Activated CD4-positive, alpha-beta memory T cell treated with anti-CD3 and anti-CD28 coated beads for 36 hours (primary cell): ENCODE data around the gene NOTCH3. TPM values are rescaled to one million over a fixed set of nuclear protein-coding genes. Genes with fewer than 3 reads are reported as not detected.

ENCODE experiments used
- CTCF ChIA-PET: fragments of 350-600 bp; sonication (Branson Sonifier 250); formaldehyde crosslinking; loops from one replicate; lab custom pipeline; 2021; ENCODE audit warnings: antibody characterized with exemption, inconsistent platforms; lab: Charles Lee
- POLR2A ChIA-PET: fragments of 350-600 bp; sonication (Branson Sonifier 250); formaldehyde crosslinking; loops from one replicate; lab custom pipeline; 2021; ENCODE audit warnings: antibody characterized with exemption; lab: Charles Lee
- DNase-seq: peaks from one replicate; pipeline ENCODE4 v3.0.0-alpha.2; 2020
- H3K27ac Mint-ChIP-seq: one replicate; pipeline ENCODE4 v1.8.0; 2021; ENCODE audit warnings: mixed read lengths
- H3K27me3 Mint-ChIP-seq: one replicate; pipeline ENCODE4 v1.8.0; 2021; ENCODE audit warnings: mixed read lengths
- H3K36me3 Mint-ChIP-seq: one replicate; pipeline ENCODE4 v1.8.0; 2021; ENCODE audit warnings: mixed read lengths
- H3K4me1 Mint-ChIP-seq: one replicate; pipeline ENCODE4 v1.8.0; 2021; ENCODE audit warnings: low read depth, mixed read lengths
- H3K4me3 Mint-ChIP-seq: one replicate; pipeline ENCODE4 v1.8.0; 2021; ENCODE audit warnings: mild to moderate bottlenecking, mixed read lengths
- H3K9me3 Mint-ChIP-seq: one replicate; pipeline ENCODE4 v1.8.0; 2021; ENCODE audit warnings: mixed read lengths
- intact Hi-C: fragments of 100-400 bp; cut with micrococcal nuclease; formaldehyde crosslinking; loops from one replicate; pipeline ENCODE4 v1.15.1; 2023
- total RNA-seq, 2 experiments: library from RNA; stranded (reverse); gene quantifications; one replicate each; pipeline ENCODE4 v1.2.3, GENCODE V29; 2021

The NOTCH3 gene
- total RNA-seq, 2 experiments from 2014 or later = not detected

DNA sequence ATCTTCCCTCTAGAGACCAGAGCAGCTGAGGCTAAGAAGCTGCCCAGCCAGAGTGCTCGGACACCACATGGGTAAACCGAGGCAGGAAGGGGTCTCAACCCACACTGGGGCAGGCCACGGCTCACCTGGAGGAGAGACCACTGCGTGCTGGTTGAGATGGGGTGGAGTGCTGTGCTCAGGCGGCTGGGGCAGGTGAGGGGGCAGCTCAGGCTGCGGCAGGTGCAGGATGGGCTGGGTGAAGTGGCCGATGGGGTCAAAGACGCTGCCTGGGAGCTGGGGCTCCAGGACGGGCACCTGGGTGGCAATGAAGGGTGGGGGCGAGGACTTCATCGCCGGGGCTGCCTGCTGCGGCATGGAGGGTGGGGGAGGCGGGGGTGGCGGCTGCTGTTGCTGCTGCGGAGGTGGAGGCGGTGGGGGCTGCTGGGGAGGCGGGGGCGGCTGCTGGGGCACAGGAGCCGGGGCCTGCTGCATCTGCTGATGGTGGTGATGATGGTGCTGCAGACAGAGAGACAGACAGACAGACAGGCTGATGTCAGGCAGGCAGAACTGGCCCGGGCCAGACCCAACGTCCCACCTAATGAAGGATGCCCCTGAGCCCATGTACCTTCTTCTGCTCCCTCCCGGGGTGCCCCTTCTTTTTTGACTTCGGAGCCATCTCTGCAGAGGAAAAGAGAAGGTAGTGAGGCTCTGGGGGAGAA is 43.5 kb upstream of the NOTCH3 start:
- Mint-ChIP-seq H3K27ac (no peak overlapping the region), H3K4me3 (no peak overlapping the region), H3K9me3 (no peaks in the 10 kb centered on the region), H3K27me3 (no peaks in the 10 kb centered on the region), H3K36me3 (peaks cover 49% of the 10 kb centered on the region), H3K4me1 (no peaks in the 10 kb centered on the region)
- CTCF ChIA-PET = interaction anchor here (1.0 kb wide), 1 partner anchor 132 kb away, joined by 3 read pairs; no protein-coding TSS in a partner anchor
- intact Hi-C loops = no loop called here
- POLR2A ChIA-PET = no interaction called here
- no peak for DNase-seq

DNA sequence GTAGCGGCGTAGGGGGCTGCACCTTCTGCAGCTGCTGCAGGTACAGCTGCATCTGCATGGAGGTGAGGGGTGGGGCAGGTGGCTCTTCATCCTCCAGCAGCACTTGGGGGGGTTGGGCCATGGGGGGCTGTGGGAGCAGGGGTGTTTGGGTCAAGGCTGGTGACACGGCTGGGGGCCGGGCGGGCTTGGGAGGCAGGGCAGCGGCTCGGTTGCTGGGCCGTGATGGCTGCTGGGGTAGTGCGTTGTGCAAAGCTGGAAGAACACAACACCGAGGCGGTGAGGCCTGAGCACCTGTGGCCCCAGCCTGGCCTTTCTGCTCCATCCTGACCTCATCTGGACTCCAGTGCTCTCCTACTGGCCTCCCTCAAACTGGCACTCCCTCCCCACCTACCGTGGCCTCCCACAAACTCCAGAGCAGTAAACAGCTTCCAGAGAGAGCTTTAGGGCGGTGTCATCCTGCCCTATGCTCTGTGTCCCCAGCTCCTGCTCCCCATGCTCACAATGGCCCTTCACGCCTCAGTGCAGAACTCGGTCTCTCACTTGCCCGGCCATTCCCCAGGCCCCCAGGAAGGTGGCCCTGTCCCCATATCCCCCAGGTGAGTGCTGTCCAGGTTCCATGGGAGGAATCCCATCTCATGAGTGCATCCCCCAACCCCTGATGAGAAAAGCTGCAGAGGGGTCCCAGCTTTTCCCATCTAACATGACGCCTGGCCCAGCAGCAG is 42.6 kb upstream of the NOTCH3 start:
- Mint-ChIP-seq H3K9me3 (no peaks in the 10 kb centered on the region), H3K27ac (no peak overlapping the region), H3K36me3 (peaks cover 46% of the 10 kb centered on the region), H3K4me1 (no peaks in the 10 kb centered on the region), H3K27me3 (no peaks in the 10 kb centered on the region), H3K4me3 (no peak overlapping the region)
- CTCF ChIA-PET = no interaction called here
- POLR2A ChIA-PET = no interaction called here
- DNase-seq = no peak
- intact Hi-C loops = no loop called here

DNA sequence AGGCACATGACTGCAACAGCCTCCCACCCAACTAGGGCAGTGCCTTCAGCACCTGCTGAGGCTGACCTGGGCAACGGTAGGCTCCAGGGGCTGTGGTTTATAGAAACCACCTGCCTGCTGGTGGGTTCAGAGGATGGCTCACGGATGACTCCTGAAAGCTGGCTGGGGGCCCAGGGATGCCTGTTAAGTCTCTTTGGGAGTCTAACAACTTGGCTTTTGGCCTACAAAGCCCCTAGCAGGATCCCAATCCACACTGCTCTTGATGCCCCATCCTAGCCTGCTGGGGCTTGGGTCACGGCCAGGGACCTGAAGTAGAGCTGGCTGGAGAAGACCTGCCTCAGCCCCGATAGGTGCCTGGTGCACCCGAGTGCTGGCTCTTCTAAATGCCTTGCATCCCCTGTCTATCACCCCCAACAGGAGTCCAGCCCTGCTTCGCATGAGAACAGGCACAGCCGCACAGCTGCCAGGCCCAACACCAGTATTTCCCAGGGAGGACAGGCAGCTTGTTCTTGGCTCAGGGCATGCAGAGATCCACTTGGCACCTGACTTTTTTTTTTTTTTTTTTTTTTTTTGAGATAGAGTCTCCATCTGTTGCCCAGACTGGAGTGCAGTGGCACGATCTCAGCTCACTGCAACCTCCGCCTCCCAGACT is 40.6 kb upstream of the NOTCH3 start:
- no peak for DNase-seq
- ChIA-PET POLR2A (interaction anchor here (0.6 kb wide), 1 partner anchor 693 kb away, joined by 3 read pairs; the partner anchor contains the start of gene CYP4F11), CTCF (interaction anchor here (0.5 kb wide), 1 partner anchor 67 kb away, joined by 3 read pairs; no protein-coding TSS in a partner anchor)
- Mint-ChIP-seq H3K36me3 (peaks cover 52% of the 10 kb centered on the region), H3K9me3 (no peaks in the 10 kb centered on the region), H3K4me1 (no peaks in the 10 kb centered on the region), H3K27me3 (no peaks in the 10 kb centered on the region), H3K27ac (no peak overlapping the region), H3K4me3 (no peak overlapping the region)
- intact Hi-C loops = no loop called here

DNA sequence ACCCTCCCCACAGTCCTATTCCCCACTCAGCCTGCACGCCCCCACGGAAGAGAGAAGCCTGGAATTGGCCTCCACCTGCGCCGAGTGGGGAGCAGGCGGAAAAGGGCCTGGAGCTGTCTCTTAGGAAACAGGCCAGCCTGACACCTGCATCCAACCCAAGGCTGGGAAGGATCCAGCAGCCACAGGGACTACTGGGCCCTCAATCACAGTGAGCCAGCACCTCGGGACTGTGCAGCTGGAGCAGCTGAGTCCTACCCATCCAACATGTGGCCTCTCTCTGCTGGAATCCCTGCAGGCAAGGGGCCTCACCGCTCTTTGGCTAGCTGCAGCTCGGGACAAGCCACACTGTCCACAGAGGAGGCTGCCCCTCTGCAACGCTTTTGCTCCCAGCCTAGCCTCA is 39.7 kb upstream of the NOTCH3 start:
- DNase-seq = no peak
- CTCF ChIA-PET = no interaction called here
- Mint-ChIP-seq H3K4me1 (no peaks in the 10 kb centered on the region), H3K4me3 (no peak overlapping the region), H3K9me3 (no peaks in the 10 kb centered on the region), H3K27ac (no peak overlapping the region), H3K27me3 (no peaks in the 10 kb centered on the region), H3K36me3 (peaks cover 50% of the 10 kb centered on the region)
- POLR2A ChIA-PET = no interaction called here
- intact Hi-C loops = no loop called here

DNA sequence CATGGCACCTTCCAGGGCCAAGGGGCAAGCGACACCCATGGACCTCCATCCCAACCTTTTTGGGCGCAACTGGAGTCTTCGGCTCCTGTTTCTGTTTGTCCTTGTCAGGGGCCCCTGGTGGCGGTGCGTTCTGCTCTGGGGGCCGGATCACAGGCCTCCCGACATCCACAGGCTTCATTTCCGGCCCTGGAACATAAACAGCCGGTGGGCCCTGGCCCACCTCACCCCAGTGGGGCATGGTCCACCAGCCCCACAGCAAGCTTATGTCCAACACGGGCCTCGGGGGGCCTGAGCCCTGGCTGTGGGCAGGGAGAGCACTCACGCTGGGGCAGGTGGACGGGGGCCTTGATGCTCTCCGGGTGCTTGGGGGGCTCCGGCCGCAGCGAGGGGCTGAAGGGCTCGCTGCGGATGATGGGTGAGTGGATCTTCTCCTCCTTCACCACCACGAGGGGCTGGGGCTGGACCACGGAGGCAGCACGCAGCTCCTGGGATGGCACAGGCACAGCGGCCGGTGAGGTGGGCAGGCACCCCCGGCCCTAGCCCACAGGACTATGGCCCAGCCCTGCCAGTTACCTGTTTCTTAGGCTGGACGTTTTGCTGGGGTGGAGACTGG is 38.6 kb upstream of the NOTCH3 start:
- intact Hi-C loops = no loop called here
- DNase-seq = no peak
- no peaks in the 10 kb centered on the region for H3K9me3 Mint-ChIP-seq
- no peak overlapping the region for H3K4me3 Mint-ChIP-seq
- no peaks in the 10 kb centered on the region for H3K4me1 Mint-ChIP-seq
- CTCF ChIA-PET = no interaction called here
- no peaks in the 10 kb centered on the region for H3K27me3 Mint-ChIP-seq
- peaks cover 46% of the 10 kb centered on the region for H3K36me3 Mint-ChIP-seq
- POLR2A ChIA-PET = no interaction called here
- H3K27ac Mint-ChIP-seq = no peak overlapping the region

DNA sequence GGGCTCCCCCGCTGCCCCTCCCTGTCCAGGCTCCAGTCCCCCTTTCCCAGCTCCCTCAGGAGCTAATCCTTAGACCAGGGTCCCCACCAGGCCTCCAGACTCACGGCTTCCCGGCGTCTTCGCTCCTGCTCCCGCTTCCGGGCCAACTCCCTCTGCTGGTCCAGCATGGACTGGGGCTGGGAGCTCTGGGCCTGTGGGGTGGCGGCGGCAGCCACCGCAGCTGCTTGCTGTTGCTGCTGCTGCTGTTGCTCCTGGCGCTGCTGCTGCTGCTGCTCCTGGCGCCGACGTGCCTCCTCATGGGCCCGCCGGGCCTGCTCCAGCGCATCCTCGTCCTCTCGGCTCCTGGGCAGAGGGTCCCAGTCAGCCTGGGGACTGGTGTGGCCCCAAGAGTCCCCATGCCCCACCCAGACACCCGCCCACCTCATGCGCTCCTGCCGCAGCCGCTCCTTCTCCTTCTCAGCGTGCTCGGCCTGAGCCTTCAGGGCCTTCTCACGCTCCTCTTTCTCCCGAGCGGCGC is 37.9 kb upstream of the NOTCH3 start:
- ChIA-PET CTCF (no interaction called here), POLR2A (no interaction called here)
- Mint-ChIP-seq H3K9me3 (no peaks in the 10 kb centered on the region), H3K27me3 (peaks cover 2% of the 10 kb centered on the region), H3K4me3 (no peak overlapping the region), H3K36me3 (peaks cover 41% of the 10 kb centered on the region), H3K27ac (no peak overlapping the region), H3K4me1 (peaks cover 2% of the 10 kb centered on the region)
- no peak for DNase-seq
- intact Hi-C loops = no loop called here

DNA sequence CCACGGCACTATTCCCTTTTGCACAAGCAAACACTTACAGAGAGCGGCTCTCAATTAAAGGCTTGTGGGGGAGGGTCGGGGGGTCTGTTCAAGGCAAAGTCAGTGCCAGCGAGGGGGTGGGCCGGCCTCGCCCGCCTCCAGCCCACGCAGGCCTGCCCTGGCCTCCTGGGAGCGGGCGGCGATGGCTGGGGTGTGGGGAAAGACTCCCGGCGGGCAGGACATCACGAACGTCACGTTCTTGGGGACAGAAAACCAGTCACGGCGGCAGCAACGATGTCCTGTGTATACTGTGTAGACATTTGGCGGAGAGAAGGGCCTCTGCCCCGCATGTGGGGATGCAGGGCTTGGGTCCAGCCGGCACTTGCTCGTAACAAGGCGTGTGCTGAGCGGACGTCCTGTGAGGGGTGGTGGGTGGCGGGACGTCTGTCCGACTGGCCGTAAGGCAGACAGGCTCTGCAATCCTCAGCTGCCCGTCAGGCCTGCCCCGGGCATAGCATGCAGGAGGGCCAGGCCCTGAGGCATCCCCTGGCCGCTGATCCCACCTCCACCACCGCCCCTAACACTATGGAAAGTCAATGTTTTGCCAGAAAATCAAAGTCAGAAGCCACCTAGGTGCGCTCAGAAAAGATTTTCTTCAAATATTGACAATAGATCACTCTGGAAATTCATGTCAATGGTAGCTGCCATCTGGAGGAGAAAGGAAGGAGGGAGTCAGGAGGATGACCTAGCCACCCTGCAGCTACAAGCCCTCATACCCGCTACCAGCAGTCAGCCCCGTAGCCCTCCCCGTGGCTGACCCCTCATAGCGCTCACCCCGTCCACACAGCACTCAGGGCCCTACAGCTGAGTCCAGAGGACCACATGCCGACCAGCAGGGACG is 37.2 kb upstream of the NOTCH3 start:
- no peak overlapping the region for H3K27ac Mint-ChIP-seq
- DNase-seq = no peak
- ChIA-PET CTCF (no interaction called here), POLR2A (no interaction called here)
- peaks cover 5% of the 10 kb centered on the region for H3K4me1 Mint-ChIP-seq
- H3K27me3 Mint-ChIP-seq = peaks cover 6% of the 10 kb centered on the region
- peaks cover 35% of the 10 kb centered on the region for H3K36me3 Mint-ChIP-seq
- H3K4me3 Mint-ChIP-seq = no peak overlapping the region
- intact Hi-C loops = no loop called here
- no peaks in the 10 kb centered on the region for H3K9me3 Mint-ChIP-seq

DNA sequence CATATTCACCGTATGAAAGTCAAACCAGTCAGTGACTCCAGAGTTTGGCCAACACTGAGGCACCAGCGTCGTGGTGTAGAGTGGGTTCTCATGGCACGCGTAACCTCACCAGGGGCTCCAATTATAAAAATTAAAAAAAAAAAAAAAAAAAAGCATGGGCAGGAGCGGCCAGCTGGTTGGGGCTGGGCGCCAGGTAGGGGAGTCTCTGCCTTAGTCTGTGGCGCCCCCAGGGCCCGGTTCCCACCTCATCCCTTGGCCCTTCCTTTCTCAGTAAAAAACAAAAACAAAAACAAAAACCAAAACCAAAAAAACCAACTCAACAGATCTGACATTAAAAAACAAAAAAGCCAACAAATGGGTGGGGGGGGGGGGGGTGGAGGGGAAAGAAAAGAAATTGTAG is 36.1 kb upstream of the NOTCH3 start:
- ChIA-PET POLR2A (no interaction called here), CTCF (interaction anchor here (0.9 kb wide), 1 partner anchor 24 kb away, joined by 3 read pairs; no protein-coding TSS in a partner anchor)
- no peaks in the 10 kb centered on the region for H3K9me3 Mint-ChIP-seq
- H3K36me3 Mint-ChIP-seq = peaks cover 32% of the 10 kb centered on the region
- peaks cover 13% of the 10 kb centered on the region for H3K27me3 Mint-ChIP-seq
- peaks cover 12% of the 10 kb centered on the region for H3K4me1 Mint-ChIP-seq
- intact Hi-C loops = no loop called here
- H3K4me3 Mint-ChIP-seq = no peak overlapping the region
- DNase-seq = no peak
- H3K27ac Mint-ChIP-seq = no peak overlapping the region

DNA sequence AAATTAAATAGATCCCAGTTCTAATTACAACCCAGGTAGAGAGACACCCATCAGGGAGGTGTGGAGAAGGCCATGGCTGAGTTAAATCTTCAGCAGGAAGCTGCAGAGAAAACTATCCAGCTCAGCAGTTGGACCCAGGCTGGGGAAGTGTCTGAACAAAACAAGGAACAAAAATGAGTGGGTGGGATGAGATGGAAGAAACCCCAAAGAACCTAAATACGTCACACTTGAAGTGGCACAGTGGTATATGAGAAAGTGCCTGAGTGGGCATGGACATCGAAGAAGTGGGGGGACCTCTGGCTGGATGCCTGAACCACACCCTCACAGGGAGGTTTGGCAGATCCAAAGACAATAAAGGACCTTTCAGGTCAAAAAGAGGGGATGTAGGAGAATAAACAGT is 35.0 kb upstream of the NOTCH3 start:
- Mint-ChIP-seq H3K4me3 (no peak overlapping the region), H3K36me3 (peaks cover 29% of the 10 kb centered on the region), H3K27ac (no peak overlapping the region), H3K4me1 (peaks cover 12% of the 10 kb centered on the region), H3K27me3 (peaks cover 20% of the 10 kb centered on the region), H3K9me3 (no peaks in the 10 kb centered on the region)
- POLR2A ChIA-PET = no interaction called here
- no peak for DNase-seq
- CTCF ChIA-PET = no interaction called here
- intact Hi-C loops = no loop called here

DNA sequence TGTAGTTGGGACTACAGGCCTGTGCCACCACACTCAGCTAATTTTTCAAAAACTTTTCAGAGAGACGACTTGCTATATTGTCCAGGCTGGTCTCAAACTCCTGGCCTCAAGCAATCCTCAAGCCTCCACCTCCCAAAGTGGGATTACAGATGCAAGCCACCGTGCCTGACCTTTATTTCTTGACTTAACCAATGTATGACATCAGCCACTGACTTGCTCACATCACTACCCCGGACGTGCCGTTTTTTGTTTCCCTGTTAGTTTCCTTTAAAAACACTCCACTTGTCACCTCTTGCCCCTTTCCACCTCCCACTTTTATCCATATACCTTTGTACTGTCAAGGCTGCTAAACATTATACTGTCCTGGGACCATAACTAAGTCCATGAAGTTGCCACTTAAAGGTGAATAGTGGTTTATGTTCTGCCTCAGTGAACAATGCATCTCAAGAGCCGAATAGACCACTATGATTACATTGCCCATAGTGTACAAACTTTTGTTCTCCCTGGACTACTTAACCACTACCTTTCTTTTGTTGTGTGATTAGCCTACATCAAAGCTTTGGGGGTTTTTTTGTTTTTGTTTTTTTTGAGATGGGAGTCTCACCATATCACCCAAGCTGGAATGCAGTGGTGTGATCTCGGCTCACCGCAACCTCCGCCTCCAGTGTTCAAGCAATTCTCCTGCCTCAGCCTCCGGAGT is 33.8 kb upstream of the NOTCH3 start:
- Mint-ChIP-seq H3K4me3 (no peak overlapping the region), H3K4me1 (peaks cover 12% of the 10 kb centered on the region), H3K36me3 (peaks cover 23% of the 10 kb centered on the region), H3K9me3 (no peaks in the 10 kb centered on the region), H3K27ac (peak overlapping the region; percentile 50), H3K27me3 (peaks cover 21% of the 10 kb centered on the region)
- CTCF ChIA-PET = no interaction called here
- DNase-seq = no peak
- intact Hi-C loops = no loop called here
- POLR2A ChIA-PET = no interaction called here

DNA sequence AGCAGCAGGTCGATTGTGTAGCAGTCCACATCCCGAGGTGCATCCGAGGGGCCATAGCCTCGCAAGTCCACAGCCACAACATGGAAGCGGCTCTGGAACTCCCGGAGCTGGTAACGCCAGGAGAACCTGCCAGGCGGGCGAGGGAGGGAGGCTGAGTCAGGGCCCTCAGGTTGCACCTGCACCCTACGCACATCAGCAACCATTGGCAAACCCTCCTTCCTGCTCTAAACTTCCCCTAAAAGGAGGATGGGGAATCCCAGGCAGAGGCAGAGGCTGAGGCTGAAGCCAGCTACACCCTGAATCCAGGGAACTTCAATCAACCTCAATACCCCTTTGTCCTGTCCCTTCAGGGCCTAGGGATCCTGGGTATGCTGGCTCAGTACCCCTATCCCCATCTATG is 30.5 kb upstream of the NOTCH3 start:
- no peak for DNase-seq
- ChIA-PET POLR2A (interaction anchor here (0.6 to 1.1 kb wide), 2 partner anchors 188 to 913 kb away, joined by 3 read pairs; partner anchors contain the start of gene AKAP8L), CTCF (interaction anchor here (0.6 to 1.5 kb wide), 4 partner anchors 131 to 188 kb away, joined by 3 to 6 read pairs (median 3); no protein-coding TSS in a partner anchor)
- no peaks in the 10 kb centered on the region for H3K9me3 Mint-ChIP-seq
- intact Hi-C loops = no loop called here
- H3K27ac Mint-ChIP-seq = no peak overlapping the region
- no peak overlapping the region for H3K4me3 Mint-ChIP-seq
- peaks cover 12% of the 10 kb centered on the region for H3K4me1 Mint-ChIP-seq
- peaks cover 22% of the 10 kb centered on the region for H3K27me3 Mint-ChIP-seq
- H3K36me3 Mint-ChIP-seq = peaks cover 6% of the 10 kb centered on the region
